H1 (cell line): Measurements from ENCODE around the gene LPCAT3.
A peak's percentile ranks its signal among the peaks of the same experiment; 100 is the strongest.

ENCODE experiments used
- BACH1 ChIP-seq: IDR thresholded peaks from 2 replicates; pipeline ENCODE4 v1.6.1; 2012; ENCODE audit warnings: low read length, improper control_type of control experiment
- CTCF ChIP-seq, 3 experiments: IDR thresholded peaks; 1 replicate in 2 of 3; 2 replicates in 1 of 3; pipeline versions ENCODE4 v1.5.1 to v1.6.1; 2011; ENCODE audit warnings: low read length in 3 of 3, mild to moderate bottlenecking in 3 of 3, inconsistent platforms in 2 of 3, low read depth in 1 of 3, moderate library complexity in 1 of 3; ENCODE audit not compliant: insufficient read depth in 1 of 3; ENCODE audit errors: control extremely low read depth in 1 of 3
- EZH2 ChIP-seq: fragments of 200-600 bp; sonication (generic); IDR thresholded peaks from 2 replicates; pipeline ENCODE4 v1.7.1; 2012; ENCODE audit warnings: low read depth, mild to moderate bottlenecking, moderate library complexity, low read length, inconsistent platforms; ENCODE audit not compliant: severe bottlenecking
- GTF2F1 ChIP-seq: IDR thresholded peaks from 2 replicates; pipeline ENCODE4 v1.6.1; 2012; ENCODE audit warnings: low read depth, low read length, improper control_type of control experiment, borderline replicate concordance
- JUND ChIP-seq: IDR thresholded peaks from 2 replicates; pipeline ENCODE4 v1.6.1; 2011; ENCODE audit warnings: mild to moderate bottlenecking, improper control_type of control experiment, low read length
- MAX ChIP-seq: IDR thresholded peaks from 2 replicates; pipeline ENCODE4 v1.6.1; 2012; ENCODE audit warnings: inconsistent platforms
- POLR2A ChIP-seq, 2 experiments: IDR thresholded peaks; 1 replicate in 1 of 2; 2 replicates in 1 of 2; pipeline ENCODE4 v1.6.1; 2011; ENCODE audit warnings: low read depth in 2 of 2, low read length in 2 of 2, mild to moderate bottlenecking in 2 of 2; ENCODE audit errors: control extremely low read depth in 1 of 2
- RAD21 ChIP-seq, 2 experiments: IDR thresholded peaks in 1 of 2; conservative IDR thresholded peaks in 1 of 2; 2 replicates each; pipeline ENCODE4 v1.6.1; 2011; ENCODE audit warnings: low read depth in 2 of 2, low read length in 2 of 2, improper control_type of control experiment in 1 of 2, inconsistent platforms in 1 of 2, mild to moderate bottlenecking in 1 of 2, moderate library complexity in 1 of 2
- SAP30 ChIP-seq: fragments of 300-600 bp; sonication (generic); IDR thresholded peaks from 2 replicates; pipeline ENCODE4 v1.7.1; 2012; ENCODE audit warnings: low read length, moderate library complexity, mild to moderate bottlenecking, inconsistent platforms; ENCODE audit not compliant: insufficient read depth, insufficient replicate concordance
- SP1 ChIP-seq: IDR thresholded peaks from 2 replicates; pipeline ENCODE4 v1.6.1; 2011; ENCODE audit warnings: low read depth, low read length
- SP2 ChIP-seq: IDR thresholded peaks from 2 replicates; pipeline ENCODE4 v1.6.1; 2012; ENCODE audit warnings: mild to moderate bottlenecking, low read length, inconsistent platforms
- SUZ12 ChIP-seq: fragments of 200-600 bp; sonication (generic); IDR thresholded peaks from 2 replicates; pipeline ENCODE4 v1.6.1; 2012; ENCODE audit warnings: mild to moderate bottlenecking, inconsistent platforms, low read length, moderate library complexity, mixed read lengths
- TAF1 ChIP-seq: IDR thresholded peaks from 2 replicates; pipeline ENCODE4 v1.6.1; 2011; ENCODE audit warnings: mild to moderate bottlenecking, low read depth, low read length

GRCh38 chr12:6927379-6928021 is 90.8 kb downstream of the LPCAT3 start, which contains the start of gene ATN1:
- TF ChIP-seq CTCF (IDR thresholded peaks at IDR 0.05; ENCODE audit: control extremely low read depth in 1 of 3, insufficient read depth in 1 of 3, low read depth in 1 of 3, low read length in 3 of 3) (no peak), GTF2F1 (no peak), EZH2 (no peak), RAD21 (IDR thresholded peaks at IDR 0.05 in 1 of 2, conservative IDR thresholded peaks at IDR 0.05 in 1 of 2; ENCODE audit: low read depth in 2 of 2, low read length in 2 of 2) (peak in 1 of 2 experiments; percentile 8; a peak in 1 of 4 replicates), POLR2A (IDR thresholded peaks at IDR 0.05; ENCODE audit: control extremely low read depth in 1 of 2, low read depth in 2 of 2, low read length in 2 of 2) (no peak), TAF1 (peak; percentile 64; the same call in 1 of the 2 replicates), SUZ12 (peak; percentile 58; the same call in 1 of the 2 replicates), SP1 (0 out of 2 replicates have a peak, but pooled peaks have one; percentile 39), BACH1 (no peak), SAP30 (no peak), SP2 (no peak), JUND (no peak), MAX (peak; percentile 75)
